Epithelial cell of proximal tubule (primary cell): ENCODE measurements around the gene VGLL4. TPM values are rescaled to one million over a fixed set of nuclear protein-coding genes. Genes with fewer than 3 reads are reported as not detected.
"Not testable (repeated sequence)": the region's sequence is repeated elsewhere in the genome, so short reads cannot be mapped to it uniquely, and the experiment has no call there.

ENCODE experiments used
- DNase-seq: peaks from one replicate; pipeline ENCODE4 v3.0.0-alpha.2; 2011; ENCODE audit warnings: low read depth
- H3K4me3 ChIP-seq: 2 replicates; pipeline ENCODE4 v1.5.1; 2011; ENCODE audit warnings: low read depth, mild to moderate bottlenecking, low read length
- CTCF ChIP-seq: conservative IDR thresholded peaks from 2 replicates; pipeline ENCODE4 v1.5.1; 2012; ENCODE audit warnings: low read depth, mild to moderate bottlenecking, low read length
- total RNA-seq: library from RNA; depleted of rRNA; stranded (reverse); fragments of >200 nt; gene quantifications from 2 replicates; pipeline ENCODE4 v1.2.3, GENCODE V29; 2015

Gene VGLL4
- total RNA-seq, 1 donor from 2014 or later: 52.4 TPM

DNA sequence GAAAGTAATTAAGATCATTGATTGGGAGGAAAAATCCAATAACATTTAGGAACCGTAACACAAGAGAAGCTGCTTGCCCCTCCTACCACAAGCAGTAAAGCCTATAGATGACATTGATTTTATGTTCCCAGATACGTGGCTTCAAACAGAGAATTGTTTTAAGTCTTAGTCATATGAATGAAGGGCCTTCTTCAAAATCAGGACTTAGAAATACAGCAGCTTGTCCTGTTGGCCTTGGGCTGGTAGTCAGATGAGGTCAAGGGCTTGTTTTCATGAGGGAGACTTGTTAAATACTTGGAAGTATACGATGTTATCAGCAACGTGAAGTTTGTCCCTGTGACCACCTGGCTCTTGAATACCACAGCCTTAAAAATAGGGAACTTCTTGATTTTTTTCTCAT, 114.4 kb downstream of the VGLL4 start:
- no peak for TF ChIP-seq CTCF
- H3K4me3 ChIP-seq: no peak overlapping the region
- DNase-seq: no peak

GRCh38 chr3:11526121-11526520, 117.6 kb downstream of the VGLL4 start:
- not testable (repeated sequence) for DNase-seq, H3K4me3 ChIP-seq

DNA sequence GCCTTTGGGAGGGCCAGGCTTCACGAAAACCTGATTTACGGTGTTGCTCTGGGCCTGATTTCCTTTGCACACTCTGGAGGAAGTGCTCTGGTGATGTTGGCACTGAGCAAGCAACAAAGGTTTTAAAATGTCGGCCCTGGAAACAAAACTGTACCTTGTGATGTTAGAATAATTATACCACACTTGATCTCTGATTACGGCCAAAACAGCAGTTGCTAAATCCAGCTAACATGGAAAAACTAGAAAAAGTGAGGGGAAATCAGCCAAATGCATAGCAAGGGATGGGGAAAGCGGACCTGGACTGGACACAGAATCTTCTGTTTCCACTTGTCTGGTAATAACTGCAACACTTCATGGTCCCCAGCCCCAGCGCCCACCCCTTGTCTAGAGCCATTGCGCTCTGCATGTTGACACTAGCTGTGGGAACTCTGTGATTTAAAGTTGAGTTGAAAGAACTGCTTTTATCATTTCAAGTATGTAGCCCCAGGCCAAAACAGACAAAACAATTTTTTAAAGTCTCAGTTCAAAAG, 120.1 kb downstream of the VGLL4 start:
- DNase-seq: no peak
- no peak overlapping the region for H3K4me3 ChIP-seq
- TF ChIP-seq CTCF: no peak

DNA sequence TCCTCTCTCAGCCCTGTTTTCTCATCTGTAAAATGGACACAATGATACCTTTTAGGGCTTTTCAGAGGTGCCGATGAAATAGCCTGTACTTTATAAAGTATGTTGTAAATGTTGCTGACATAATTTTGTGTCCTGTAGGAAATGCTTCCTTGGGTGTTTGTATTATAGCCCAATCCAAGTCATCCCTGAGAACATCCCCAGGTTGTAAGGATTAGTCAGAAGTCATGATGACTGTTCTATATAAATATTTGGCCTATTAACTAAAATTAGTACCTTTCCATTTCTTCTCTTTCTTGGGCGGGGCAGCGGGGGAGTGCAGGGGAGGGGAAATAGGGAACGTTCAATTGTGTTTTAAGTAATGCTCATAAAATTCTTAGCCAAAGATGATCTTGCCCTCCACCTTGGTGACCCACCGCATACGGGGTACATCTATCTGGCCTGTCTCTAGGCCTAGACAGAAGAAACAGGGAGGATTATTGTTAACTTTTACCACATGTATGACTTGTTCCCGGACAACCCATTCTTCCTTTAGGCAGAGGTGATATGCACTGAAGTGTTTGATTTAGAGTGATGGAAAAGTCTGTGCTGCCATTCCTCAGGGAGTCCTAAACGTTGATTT, 120.7 kb downstream of the VGLL4 start:
- no peak for DNase-seq
- no peak for TF ChIP-seq CTCF
- no peak overlapping the region for H3K4me3 ChIP-seq

- H3K4me3 ChIP-seq: no peak overlapping the region
- TF ChIP-seq CTCF: no peak
- no peak for DNase-seq
Measured at GRCh38 chr3:11522398-11522715, 121.4 kb downstream of the VGLL4 start.

- no peak overlapping the region for H3K4me3 ChIP-seq
- no peak for DNase-seq
- no peak for TF ChIP-seq CTCF
Measured at GRCh38 chr3:11521167-11521566, 122.5 kb downstream of the VGLL4 start.

- no peak for TF ChIP-seq CTCF
- no peak overlapping the region for H3K4me3 ChIP-seq
- no peak for DNase-seq
Measured at GRCh38 chr3:11517601-11518000, 126.1 kb downstream of the VGLL4 start.
